DND-41 (cell line): ENCODE measurements around the gene CCRL2.

ENCODE experiments used
- CTCF ChIP-seq: IDR thresholded peaks from 2 replicates; pipeline ENCODE4 v1.5.1; 2012; ENCODE audit warnings: borderline replicate concordance, low read length, moderate library complexity, mild to moderate bottlenecking; ENCODE audit not compliant: poor library complexity, severe bottlenecking; ENCODE audit errors: extremely low read depth
- EZH2 ChIP-seq: IDR thresholded peaks from 3 replicates; pipeline ENCODE4 v1.6.1; 2012; ENCODE audit warnings: borderline replicate concordance, low read depth, mild to moderate bottlenecking, moderate library complexity, low read length, inconsistent platforms; ENCODE audit not compliant: severe bottlenecking

GRCh38 chr3:46369151-46369550, 37.9 kb upstream of the CCRL2 start:
- no peak for TF ChIP-seq CTCF
- no peak for TF ChIP-seq EZH2
